WTC11 (cell line): ENCODE data around the gene DNAAF8. TPM values are rescaled to one million over a fixed set of nuclear protein-coding genes. Genes with fewer than 3 reads are reported as not detected.

Experiments
- ATAC-seq: fragments of 200-7000 bp; cut with Tn5 transposase; 2 replicates; pipeline ENCODE4 v1.10.0; 2021; ENCODE audit warnings: mild to moderate bottlenecking, moderate library complexity
- CTCF ChIA-PET: fragments of 300-600 bp; sonication (Branson Sonifier 250); formaldehyde crosslinking; loops from one replicate; lab custom pipeline; 2021; ENCODE audit warnings: antibody characterized with exemption; lab: Charles Lee
- POLR2A ChIA-PET: fragments of 350-600 bp; sonication (Branson Sonifier 250); formaldehyde crosslinking; loops from one replicate; lab custom pipeline; 2021; ENCODE audit warnings: antibody characterized with exemption; lab: Charles Lee
- DNase-seq: peaks from one replicate; pipeline ENCODE4 v3.0.0; 2021; ENCODE audit warnings: low spot score
- H3K27ac Mint-ChIP-seq: 2 replicates; pipeline ENCODE4 v1.8.0; 2021; ENCODE audit warnings: mixed read lengths
- H3K27me3 Mint-ChIP-seq: 2 replicates; pipeline ENCODE4 v1.8.0; 2021; ENCODE audit warnings: low read depth, mild to moderate bottlenecking, moderate library complexity, mixed read lengths
- H3K36me3 Mint-ChIP-seq: 2 replicates; pipeline ENCODE4 v1.8.0; 2021; ENCODE audit warnings: mixed read lengths
- H3K4me1 Mint-ChIP-seq: 2 replicates; pipeline ENCODE4 v1.8.0; 2022; ENCODE audit warnings: mixed read lengths
- H3K4me3 Mint-ChIP-seq: 2 replicates; pipeline ENCODE4 v1.8.0; 2021; ENCODE audit warnings: mild to moderate bottlenecking, moderate library complexity, mixed read lengths
- H3K9me3 Mint-ChIP-seq: 2 replicates; pipeline ENCODE4 v1.8.0; 2021; ENCODE audit warnings: mixed read lengths
- EMX1 ChIP-seq: fragments of 250-450 bp; sonication (Bioruptor Pico); IDR thresholded peaks from 2 replicates; pipeline ENCODE4 v1.8.0; 2021; ENCODE audit warnings: mild to moderate bottlenecking
- ERG ChIP-seq: fragments of 250-450 bp; sonication (Bioruptor Pico); IDR thresholded peaks from 2 replicates; pipeline ENCODE4 v1.8.0; 2021; ENCODE audit warnings: mild to moderate bottlenecking
- NFATC4 ChIP-seq: fragments of 250-450 bp; sonication (Bioruptor Pico); IDR thresholded peaks from 2 replicates; pipeline ENCODE4 v1.9.0; 2021; ENCODE audit warnings: mild to moderate bottlenecking
- NR1H2 ChIP-seq: sonication (generic); formaldehyde crosslinking; IDR thresholded peaks from 2 replicates; pipeline ENCODE4 v1.9.0; 2021; ENCODE audit warnings: mild to moderate bottlenecking, moderate library complexity, missing genetic modification reagents
- OVOL2 ChIP-seq: fragments of 250-450 bp; sonication (Bioruptor Pico); IDR thresholded peaks from 2 replicates; pipeline ENCODE4 v1.9.0; 2021; ENCODE audit warnings: mild to moderate bottlenecking, borderline replicate concordance
- PRRX2 ChIP-seq: fragments of 250-450 bp; sonication (Bioruptor Pico); IDR thresholded peaks from 2 replicates; pipeline ENCODE4 v1.8.0; 2021; ENCODE audit warnings: mild to moderate bottlenecking
- SOX15 ChIP-seq: fragments of 250-450 bp; sonication (Bioruptor Pico); IDR thresholded peaks from 2 replicates; pipeline ENCODE4 v1.9.0; 2021; ENCODE audit warnings: mild to moderate bottlenecking
- TP53 ChIP-seq: sonication (generic); formaldehyde crosslinking; IDR thresholded peaks from 2 replicates; pipeline ENCODE4 v1.8.1; 2023; ENCODE audit warnings: mild to moderate bottlenecking, missing genetic modification reagents
- ZBTB43 ChIP-seq: sonication (generic); formaldehyde crosslinking; IDR thresholded peaks from 2 replicates; pipeline ENCODE4 v1.8.1; 2023; ENCODE audit warnings: mild to moderate bottlenecking, missing genetic modification reagents
- total RNA-seq: library from RNA; stranded (reverse); gene quantifications from 3 replicates; pipeline ENCODE4 v1.2.3, GENCODE V29; 2021
- TF ChIP-seq, protein P1 (sequence below): fragments of 250-450 bp; sonication (Bioruptor Pico); IDR thresholded peaks from 2 replicates; pipeline ENCODE4 v1.9.0; 2021; ENCODE audit warnings: mild to moderate bottlenecking
- TF ChIP-seq, protein P2 (sequence below): fragments of 200-600 bp; IDR thresholded peaks from 2 replicates; pipeline ENCODE4 v1.8.0; 2022; ENCODE audit warnings: antibody characterized with exemption
- TF ChIP-seq, protein P3 (sequence below): sonication (generic); formaldehyde crosslinking; IDR thresholded peaks from 2 replicates; pipeline ENCODE4 v1.8.1; 2022; ENCODE audit warnings: mild to moderate bottlenecking, moderate library complexity, missing genetic modification reagents

Gene DNAAF8
- total RNA-seq, 1 experiment from 2014 or later, result 0.09 TPM

- DNase-seq (no peak), ATAC-seq (no peak)
- peaks cover 4% of the 10 kb centered on the region; the same call in 1 of the 2 replicates for H3K36me3 Mint-ChIP-seq
- no peak overlapping the region for H3K27ac Mint-ChIP-seq
- H3K4me3 Mint-ChIP-seq, result no peak overlapping the region
- ChIA-PET CTCF (no interaction called here), POLR2A (interaction anchor here (0.7 to 1.2 kb wide), 2 partner anchors 9 to 543 kb away, joined by 3 to 5 read pairs; no protein-coding TSS in a partner anchor)
- TF ChIP-seq ZBTB43 (CRISPR knock-in tag), result no peak
- no peaks in the 10 kb centered on the region; the same call in 1 of the 2 replicates for H3K27me3 Mint-ChIP-seq
- peaks cover 7% of the 10 kb centered on the region for H3K4me1 Mint-ChIP-seq
- no peaks in the 10 kb centered on the region for H3K9me3 Mint-ChIP-seq
Observed at GRCh38 chr16:4792951-4793513, 58.7 kb downstream of the DNAAF8 start.

DNA sequence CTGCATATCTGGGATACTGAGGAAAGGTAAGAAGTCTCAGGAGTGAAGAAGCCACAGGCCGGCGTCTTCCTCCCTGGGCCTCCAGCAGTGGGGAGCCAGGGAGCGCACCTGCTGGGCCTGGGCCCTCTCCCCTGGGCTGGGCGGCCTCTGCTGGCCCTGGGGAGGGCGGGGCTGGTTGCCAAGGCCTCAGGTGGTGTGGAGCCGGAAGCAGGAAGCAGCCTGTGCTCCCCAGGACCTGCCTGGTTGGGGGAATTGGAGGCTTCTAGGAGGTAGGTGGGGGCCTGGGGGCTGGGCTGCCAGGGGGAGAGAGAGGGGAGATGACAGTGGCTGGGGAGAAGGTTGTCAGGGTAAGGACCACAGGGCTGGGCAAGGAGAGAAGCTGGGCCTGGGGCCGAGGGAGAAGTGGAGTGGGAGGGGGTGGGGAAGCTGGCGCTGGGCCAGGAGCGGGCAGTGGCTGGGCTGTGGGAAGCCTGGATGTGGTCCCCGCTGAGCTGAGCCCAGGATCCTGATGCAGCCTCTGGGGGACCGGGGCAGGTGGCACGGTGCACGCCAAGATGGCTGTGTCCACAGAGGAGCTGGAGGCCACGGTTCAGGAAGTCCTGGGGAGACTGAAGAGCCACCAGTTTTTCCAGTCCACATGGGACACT, 61.0 kb downstream of the DNAAF8 start, which contains the start of gene SMIM22:
Gene SMIM22 (plus strand): TSS at position 189 of the 647 bp plus-strand sequence. CDS start 366 bp downstream, at position 555.
- peaks cover 4% of the 10 kb centered on the region; the same call in 1 of the 2 replicates for H3K36me3 Mint-ChIP-seq
- ATAC-seq, result peak; percentile 66
- ChIA-PET POLR2A (interaction anchor here (0.7 kb wide), 1 partner anchor 9 kb away, joined by 3 read pairs; no protein-coding TSS in a partner anchor), CTCF (no interaction called here)
- TF ChIP-seq, protein P1, sequence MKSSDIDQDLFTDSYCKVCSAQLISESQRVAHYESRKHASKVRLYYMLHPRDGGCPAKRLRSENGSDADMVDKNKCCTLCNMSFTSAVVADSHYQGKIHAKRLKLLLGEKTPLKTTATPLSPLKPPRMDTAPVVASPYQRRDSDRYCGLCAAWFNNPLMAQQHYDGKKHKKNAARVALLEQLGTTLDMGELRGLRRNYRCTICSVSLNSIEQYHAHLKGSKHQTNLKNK (CRISPR knock-in tag), result no peak
- TF ChIP-seq ERG (no peak), PRRX2 (no peak)
- TF ChIP-seq, protein P2, sequence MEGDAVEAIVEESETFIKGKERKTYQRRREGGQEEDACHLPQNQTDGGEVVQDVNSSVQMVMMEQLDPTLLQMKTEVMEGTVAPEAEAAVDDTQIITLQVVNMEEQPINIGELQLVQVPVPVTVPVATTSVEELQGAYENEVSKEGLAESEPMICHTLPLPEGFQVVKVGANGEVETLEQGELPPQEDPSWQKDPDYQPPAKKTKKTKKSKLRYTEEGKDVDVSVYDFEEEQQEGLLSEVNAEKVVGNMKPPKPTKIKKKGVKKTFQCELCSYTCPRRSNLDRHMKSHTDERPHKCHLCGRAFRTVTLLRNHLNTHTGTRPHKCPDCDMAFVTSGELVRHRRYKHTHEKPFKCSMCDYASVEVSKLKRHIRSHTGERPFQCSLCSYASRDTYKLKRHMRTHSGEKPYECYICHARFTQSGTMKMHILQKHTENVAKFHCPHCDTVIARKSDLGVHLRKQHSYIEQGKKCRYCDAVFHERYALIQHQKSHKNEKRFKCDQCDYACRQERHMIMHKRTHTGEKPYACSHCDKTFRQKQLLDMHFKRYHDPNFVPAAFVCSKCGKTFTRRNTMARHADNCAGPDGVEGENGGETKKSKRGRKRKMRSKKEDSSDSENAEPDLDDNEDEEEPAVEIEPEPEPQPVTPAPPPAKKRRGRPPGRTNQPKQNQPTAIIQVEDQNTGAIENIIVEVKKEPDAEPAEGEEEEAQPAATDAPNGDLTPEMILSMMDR, result no peak
- TF ChIP-seq, all 79 proteins: peak for 0
- Mint-ChIP-seq H3K9me3 (no peaks in the 10 kb centered on the region), H3K4me3 (no peak within 1 kb of the TSS), H3K27ac (no peak within 1 kb of the TSS), H3K4me1 (no peaks in the 10 kb centered on the region; the same call in 1 of the 2 replicates), H3K27me3 (no peaks in the 10 kb centered on the region)
- DNase-seq, result no peak

GRCh38 chr16:4795828-4796572, 61.7 kb downstream of the DNAAF8 start:
- no peak for DNase-seq
- Mint-ChIP-seq H3K9me3 (no peaks in the 10 kb centered on the region), H3K4me3 (no peak overlapping the region), H3K36me3 (peaks cover 4% of the 10 kb centered on the region; the same call in 1 of the 2 replicates), H3K4me1 (peaks cover 7% of the 10 kb centered on the region), H3K27me3 (no peaks in the 10 kb centered on the region), H3K27ac (no peak overlapping the region)
- TF ChIP-seq NFATC4 (CRISPR knock-in tag) (no peak), EMX1 (no peak), SOX15 (CRISPR knock-in tag) (no peak), TP53 (CRISPR knock-in tag) (no peak), NR1H2 (CRISPR knock-in tag) (no peak), OVOL2 (CRISPR knock-in tag) (no peak)
- TF ChIP-seq, protein P3, sequence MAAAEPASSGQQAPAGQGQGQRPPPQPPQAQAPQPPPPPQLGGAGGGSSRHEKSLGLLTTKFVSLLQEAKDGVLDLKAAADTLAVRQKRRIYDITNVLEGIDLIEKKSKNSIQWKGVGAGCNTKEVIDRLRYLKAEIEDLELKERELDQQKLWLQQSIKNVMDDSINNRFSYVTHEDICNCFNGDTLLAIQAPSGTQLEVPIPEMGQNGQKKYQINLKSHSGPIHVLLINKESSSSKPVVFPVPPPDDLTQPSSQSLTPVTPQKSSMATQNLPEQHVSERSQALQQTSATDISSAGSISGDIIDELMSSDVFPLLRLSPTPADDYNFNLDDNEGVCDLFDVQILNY (CRISPR knock-in tag), result no peak
- CTCF ChIA-PET, result no interaction called here
- POLR2A ChIA-PET, result interaction anchor here (0.6 to 0.7 kb wide), 3 partner anchors 8 to 45 kb away, joined by 3 to 12 read pairs (median 4); no protein-coding TSS in a partner anchor
- no peak for ATAC-seq
